Esophagus muscularis mucosa (tissue), 4 donors: Measurements from ENCODE around the gene NID1. TPM values are rescaled to one million over a fixed set of nuclear protein-coding genes. Genes with fewer than 3 reads are reported as not detected.
"Not testable (repeated sequence)": the region's sequence is repeated elsewhere in the genome, so short reads cannot be mapped to it uniquely, and the experiment has no call there.

ENCODE experiments used
- DNase-seq: peaks from one replicate; pipeline ENCODE4 v3.0.0-alpha.2; 2017; ENCODE audit errors: extremely low spot score
- H3K27ac ChIP-seq, 4 donors: fragments of 200-600 bp; sonication (generic); replicated peaks in 1 of 4; 1 replicate in 3 of 4; 2 replicates in 1 of 4; pipeline ENCODE4 v1.5.1; 2016 to 2019; ENCODE audit warnings: mild to moderate bottlenecking in 1 of 4
- H3K27me3 ChIP-seq, 4 donors: fragments of 200-600 bp; sonication (generic); one replicate each; pipeline versions ENCODE4 v1.5.1 to v1.6.0; 2016 to 2019
- H3K36me3 ChIP-seq, 4 donors: fragments of 200-600 bp; sonication (generic); one replicate each; pipeline ENCODE4 v1.5.1; 2016 to 2019
- H3K4me1 ChIP-seq, 4 donors: fragments of 200-600 bp; sonication (generic); one replicate each; pipeline ENCODE4 v1.5.1; 2016 to 2019
- H3K4me3 ChIP-seq, 4 donors: fragments of 200-600 bp; sonication (generic); 1 replicate in 2 of 4; 2 replicates in 2 of 4; pipeline ENCODE4 v1.5.1; 2016 to 2019; ENCODE audit warnings: mild to moderate bottlenecking in 4 of 4, moderate library complexity in 1 of 4
- H3K9me3 ChIP-seq, 4 donors: fragments of 200-600 bp; sonication (generic); 1 replicate in 3 of 4; 2 replicates in 1 of 4; pipeline ENCODE4 v1.5.1; 2016 to 2019
- CTCF ChIP-seq, 3 experiments: fragments of 200-600 bp in 2 of 3; fragments of 450-650 bp in 1 of 3; sonication (generic) in 2 of 3; IDR thresholded peaks; one replicate each; pipeline ENCODE4 v1.5.1; 2017 to 2019; ENCODE audit warnings: antibody characterized with exemption in 3 of 3, mild to moderate bottlenecking in 2 of 3, moderate library complexity in 1 of 3
- EP300 ChIP-seq: sonication (generic); formaldehyde crosslinking; IDR thresholded peaks from one replicate; pipeline ENCODE4 v1.6.1; 2017; ENCODE audit warnings: antibody characterized with exemption
- POLR2A ChIP-seq: fragments of 450-650 bp; IDR thresholded peaks from one replicate; pipeline ENCODE4 v1.6.1; 2017; ENCODE audit warnings: antibody characterized with exemption, moderate library complexity, mild to moderate bottlenecking, low read depth
- POLR2AphosphoS5 ChIP-seq, 2 donors: sonication (generic); formaldehyde crosslinking; IDR thresholded peaks; one replicate each; pipeline ENCODE4 v1.6.1; 2017; ENCODE audit warnings: antibody characterized with exemption in 2 of 2
- WGBS: methylation state at CpG from one replicate; pipeline ENCODE4 v1.1.5; 2018; 5-methylcytosine and 5-hydroxymethylcytosine counted together
- intact Hi-C: fragments of 100-400 bp; cut with DNase I; formaldehyde crosslinking; loops from one replicate; pipeline ENCODE4 v1.15.1; 2023
- total RNA-seq, 4 donors: library from RNA; depleted of rRNA; stranded (reverse); fragments of >200 nt; gene quantifications; one replicate each; pipeline versions ENCODE4 v1.1.0 to v1.2.1, GENCODE V29; 2016

Gene NID1
- total RNA-seq, 4 donors from 2014 or later = 187 to 390 (median 287) TPM

- no peak for DNase-seq
- intact Hi-C loops = loop anchor here (10.0 kb wide), 2 partner anchors 86 to 194 kb away; partner anchors contain the start of gene NID1
- no peaks in the 10 kb centered on the region for H3K27me3 ChIP-seq
- peaks cover 5 to 15% (median 10%) of the 10 kb centered on the region in 4 donors for H3K4me1 ChIP-seq
- H3K36me3 ChIP-seq = peaks cover 79 to 99% (median 90%) of the 10 kb centered on the region in 4 donors
- no peaks in the 10 kb centered on the region for H3K9me3 ChIP-seq
- 88% methylated on average over 4 of the region's 4 CpGs for WGBS
- H3K27ac ChIP-seq = peak overlapping the region in 3 of 4 donors; percentile 6 to 44 (median 34)
- TF ChIP-seq POLR2AphosphoS5 (IDR thresholded peaks at IDR 0.05) (no peak), EP300 (no peak), CTCF (IDR thresholded peaks at IDR 0.05) (no peak), POLR2A (no peak)
- no peak overlapping the region for H3K4me3 ChIP-seq
Measured at GRCh38 chr1:235979176-235979575, 85.7 kb downstream of the NID1 start.

- peak overlapping the region in 1 of 4 donors; percentile 8 for H3K27ac ChIP-seq
- no peaks in the 10 kb centered on the region for H3K9me3 ChIP-seq
- peaks cover 59 to 72% (median 66%) of the 10 kb centered on the region in 4 donors for H3K36me3 ChIP-seq
- no peaks in the 10 kb centered on the region for H3K27me3 ChIP-seq
- intact Hi-C loops = loop anchor here (10.0 kb wide), 2 partner anchors 88 to 192 kb away; partner anchors contain the start of gene NID1
- 95% methylated on average over 5 of the region's 5 CpGs for WGBS
- H3K4me3 ChIP-seq = no peak overlapping the region
- peaks cover 14 to 17% (median 14%) of the 10 kb centered on the region in 4 donors for H3K4me1 ChIP-seq
- TF ChIP-seq POLR2A (no peak), CTCF (IDR thresholded peaks at IDR 0.05) (no peak), POLR2AphosphoS5 (IDR thresholded peaks at IDR 0.05) (no peak), EP300 (no peak)
- DNase-seq = no peak
Measured at GRCh38 chr1:235976490-235976889, 88.4 kb downstream of the NID1 start.

- Histone ChIP-seq H3K9me3 (no peaks in the 10 kb centered on the region), H3K27ac (peak overlapping the region in 1 of 4 donors; percentile 34), H3K4me1 (peaks cover 15 to 22% (median 21%) of the 10 kb centered on the region in 4 donors), H3K36me3 (peaks cover 40 to 54% (median 47%) of the 10 kb centered on the region in 4 donors), H3K4me3 (no peak overlapping the region), H3K27me3 (no peaks in the 10 kb centered on the region)
- no peak for DNase-seq
- intact Hi-C loops = loop anchor here (5.0 to 10.0 kb wide), 4 partner anchors 90 to 462 kb away; partner anchors contain the start of genes LYST and NID1
- WGBS = 62% methylated on average over 1 of the region's 1 CpG
- TF ChIP-seq POLR2A (no peak), POLR2AphosphoS5 (IDR thresholded peaks at IDR 0.05) (no peak), EP300 (no peak), CTCF (IDR thresholded peaks at IDR 0.05) (no peak)
Measured at GRCh38 chr1:235974616-235975015, 90.3 kb downstream of the NID1 start.

GRCh38 chr1:235972691-235973090, 92.2 kb downstream of the NID1 start:
- DNase-seq, H3K27me3 ChIP-seq, H3K9me3 ChIP-seq: not testable (repeated sequence)
- intact Hi-C loops = loop anchor here (5.0 to 10.0 kb wide), 4 partner anchors 92 to 460 kb away; partner anchors contain the start of genes LYST and NID1
- WGBS = 79% methylated on average over 3 of the region's 3 CpGs
- H3K36me3 ChIP-seq = peaks cover 21 to 34% (median 28%) of the 10 kb centered on the region in 4 donors
- H3K4me1 ChIP-seq = peaks cover 15 to 22% (median 21%) of the 10 kb centered on the region in 4 donors
- H3K27ac ChIP-seq = peak overlapping the region; percentile 86 to 95 (median 92)
- peak overlapping the region in 2 of 4 donors; percentile 50 to 53 for H3K4me3 ChIP-seq

- Histone ChIP-seq H3K4me3 (peak overlapping the region; percentile 41 to 56 (median 52)), H3K36me3 (peaks cover 17 to 31% (median 24%) of the 10 kb centered on the region in 4 donors)
Measured at GRCh38 chr1:235972311-235972689, 92.6 kb downstream of the NID1 start.

More at GRCh38 chr1:235972311-235972689, 92.6 kb downstream of the NID1 start:
- peak overlapping the region; percentile 86 to 95 (median 92) for H3K27ac ChIP-seq
- H3K4me1 ChIP-seq = peaks cover 15 to 22% (median 21%) of the 10 kb centered on the region in 4 donors
- no peaks in the 10 kb centered on the region for H3K27me3 ChIP-seq
- TF ChIP-seq POLR2AphosphoS5 (IDR thresholded peaks at IDR 0.05) = no peak
- no peak for TF ChIP-seq EP300
- no peak for TF ChIP-seq CTCF (IDR thresholded peaks at IDR 0.05)
- TF ChIP-seq POLR2A = no peak
- H3K9me3 ChIP-seq = no peaks in the 10 kb centered on the region
- intact Hi-C loops = loop anchor here (5.0 to 10.0 kb wide), 4 partner anchors 93 to 460 kb away; partner anchors contain the start of genes LYST and NID1
- WGBS = 16% methylated on average over 5 of the region's 5 CpGs
- DNase-seq = no peak
